Body of pancreas (tissue), 4 donors: ENCODE data around the gene SOX6. TPM values are rescaled to one million over a fixed set of nuclear protein-coding genes. Genes with fewer than 3 reads are reported as not detected.

Experiments used
- ATAC-seq: fragments of 150-250 bp; one replicate; pipeline ENCODE4 v1.9.1; 2016
- DNase-seq, 4 donors: peaks; one replicate each; pipeline ENCODE4 v3.0.0-alpha.2; 2019
- H3K27ac ChIP-seq, 4 donors: fragments of 200-600 bp; sonication (generic); 1 replicate in 3 of 4; 2 replicates in 1 of 4; pipeline versions ENCODE4 v1.5.1 to v1.6.1; 2016 to 2019; ENCODE audit warnings: mild to moderate bottlenecking in 1 of 4, mixed read lengths in 1 of 4, moderate library complexity in 1 of 4
- H3K27me3 ChIP-seq, 2 donors: fragments of 200-600 bp; sonication (generic); one replicate each; pipeline ENCODE4 v1.6.0; 2016; ENCODE audit warnings: mild to moderate bottlenecking in 1 of 2
- H3K36me3 ChIP-seq, 2 donors: fragments of 200-600 bp; sonication (generic); replicated peaks in 1 of 2; 2 replicates each; pipeline ENCODE4 v1.5.1; 2016; ENCODE audit warnings: low read depth in 2 of 2; ENCODE audit not compliant: insufficient read depth in 1 of 2
- H3K4me1 ChIP-seq: fragments of 200-600 bp; sonication (generic); one replicate; pipeline ENCODE4 v1.6.0; 2016
- H3K4me3 ChIP-seq, 2 donors: fragments of 200-600 bp; sonication (generic); 1 replicate in 1 of 2; 2 replicates in 1 of 2; pipeline ENCODE4 v1.5.1; 2016 to 2019
- H3K9me3 ChIP-seq, 3 donors: fragments of 200-600 bp; sonication (generic); 1 replicate in 2 of 3; 2 replicates in 1 of 3; pipeline ENCODE4 v1.5.1; 2016
- POLR2A ChIP-seq, 3 donors: fragments of 450-650 bp; IDR thresholded peaks; one replicate each; pipeline ENCODE4 v1.6.1; 2016; ENCODE audit warnings: antibody characterized with exemption in 3 of 3, mild to moderate bottlenecking in 2 of 3
- WGBS, 2 donors: methylation state at CpG; one replicate each; pipeline ENCODE4 v1.1.5; 2017; 5-methylcytosine and 5-hydroxymethylcytosine counted together
- intact Hi-C: fragments of 100-400 bp; cut with DNase I; formaldehyde crosslinking; loops from one replicate; pipeline ENCODE4 v1.15.1; 2023
- total RNA-seq, 2 donors: library from RNA; depleted of rRNA; stranded (reverse); fragments of >200 nt; gene quantifications; one replicate each; pipeline ENCODE4 v1.1.0, GENCODE V29; 2016
- TF ChIP-seq, protein P1 (sequence below), 7 experiments: fragments of 450-650 bp in 4 of 7; fragments of 200-600 bp in 3 of 7; sonication (generic) in 3 of 7; IDR thresholded peaks; one replicate each; pipeline ENCODE4 v1.5.1; 2016 to 2019; ENCODE audit warnings: antibody characterized with exemption in 7 of 7

The SOX6 gene
- total RNA-seq, 2 donors from 2014 or later, result 21.4 to 23.6 TPM

DNA sequence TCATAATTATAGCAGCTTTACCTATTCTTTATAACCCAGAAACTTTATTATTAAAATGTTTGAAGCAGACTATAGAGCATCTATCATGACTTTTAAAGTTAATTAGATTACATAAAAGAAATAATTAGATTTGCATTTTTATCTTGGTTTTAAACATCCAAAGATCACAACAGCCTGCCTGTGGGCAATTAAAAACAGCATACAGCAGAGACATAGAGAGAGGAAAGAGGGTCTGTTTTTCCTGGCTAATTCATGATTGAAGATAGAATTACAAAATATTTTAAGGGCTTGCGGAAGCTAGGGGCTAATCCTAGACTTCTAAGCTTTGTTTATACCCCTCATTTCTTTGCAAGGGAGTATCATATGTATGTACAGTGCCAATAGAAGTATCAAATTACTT, 178.1 kb downstream of the SOX6 start:
- no peaks in the 10 kb centered on the region for H3K4me1 ChIP-seq
- no peaks in the 10 kb centered on the region for H3K27me3 ChIP-seq
- intact Hi-C loops, result no loop called here
- no peak for DNase-seq
- H3K4me3 ChIP-seq, result no peak overlapping the region
- WGBS, 2 donors, result 79 to 98% methylated on average over 1 of the region's 1 CpG
- no peaks in the 10 kb centered on the region for H3K9me3 ChIP-seq
- no peak for TF ChIP-seq POLR2A (IDR thresholded peaks at IDR 0.05)
- TF ChIP-seq, protein P1, sequence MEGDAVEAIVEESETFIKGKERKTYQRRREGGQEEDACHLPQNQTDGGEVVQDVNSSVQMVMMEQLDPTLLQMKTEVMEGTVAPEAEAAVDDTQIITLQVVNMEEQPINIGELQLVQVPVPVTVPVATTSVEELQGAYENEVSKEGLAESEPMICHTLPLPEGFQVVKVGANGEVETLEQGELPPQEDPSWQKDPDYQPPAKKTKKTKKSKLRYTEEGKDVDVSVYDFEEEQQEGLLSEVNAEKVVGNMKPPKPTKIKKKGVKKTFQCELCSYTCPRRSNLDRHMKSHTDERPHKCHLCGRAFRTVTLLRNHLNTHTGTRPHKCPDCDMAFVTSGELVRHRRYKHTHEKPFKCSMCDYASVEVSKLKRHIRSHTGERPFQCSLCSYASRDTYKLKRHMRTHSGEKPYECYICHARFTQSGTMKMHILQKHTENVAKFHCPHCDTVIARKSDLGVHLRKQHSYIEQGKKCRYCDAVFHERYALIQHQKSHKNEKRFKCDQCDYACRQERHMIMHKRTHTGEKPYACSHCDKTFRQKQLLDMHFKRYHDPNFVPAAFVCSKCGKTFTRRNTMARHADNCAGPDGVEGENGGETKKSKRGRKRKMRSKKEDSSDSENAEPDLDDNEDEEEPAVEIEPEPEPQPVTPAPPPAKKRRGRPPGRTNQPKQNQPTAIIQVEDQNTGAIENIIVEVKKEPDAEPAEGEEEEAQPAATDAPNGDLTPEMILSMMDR (IDR thresholded peaks at IDR 0.05), result no peak
- no peak for ATAC-seq
- H3K27ac ChIP-seq, result no peak overlapping the region
- no peaks in the 10 kb centered on the region for H3K36me3 ChIP-seq

DNA sequence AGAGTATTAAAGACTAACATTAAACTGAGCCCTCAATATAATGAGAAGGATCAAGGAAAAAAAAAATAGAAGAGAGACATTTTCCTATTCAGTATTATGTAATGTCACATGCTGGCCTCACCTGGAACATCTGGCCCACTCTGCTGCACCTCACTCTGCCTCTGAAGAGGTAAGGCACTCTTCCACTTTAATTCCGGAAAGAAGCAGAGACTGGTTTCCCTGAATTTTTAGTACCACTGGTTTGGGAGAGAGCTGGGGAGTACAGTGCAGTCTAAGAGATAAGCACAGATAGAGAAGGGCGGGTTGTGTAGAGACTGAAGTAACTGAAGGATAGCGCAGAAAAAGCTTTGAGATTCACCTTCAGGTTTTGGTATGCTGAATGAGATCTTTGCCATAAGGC, 178.7 kb downstream of the SOX6 start:
- DNase-seq, result no peak
- Histone ChIP-seq H3K36me3 (no peaks in the 10 kb centered on the region), H3K27me3 (no peaks in the 10 kb centered on the region), H3K27ac (no peak overlapping the region), H3K9me3 (no peaks in the 10 kb centered on the region), H3K4me1 (no peaks in the 10 kb centered on the region), H3K4me3 (no peak overlapping the region)
- no peak for ATAC-seq
- intact Hi-C loops, result no loop called here
- 93 to 98% methylated on average over 3 of the region's 3 CpGs for WGBS, 2 donors
- TF ChIP-seq, protein P1 (IDR thresholded peaks at IDR 0.05), result no peak
- TF ChIP-seq POLR2A (IDR thresholded peaks at IDR 0.05), result no peak

- Histone ChIP-seq H3K36me3 (no peaks in the 10 kb centered on the region), H3K9me3 (no peaks in the 10 kb centered on the region), H3K4me3 (no peak overlapping the region), H3K27me3 (no peaks in the 10 kb centered on the region), H3K4me1 (no peaks in the 10 kb centered on the region), H3K27ac (no peak overlapping the region)
- no peak for TF ChIP-seq POLR2A (IDR thresholded peaks at IDR 0.05)
- TF ChIP-seq, protein P1 (IDR thresholded peaks at IDR 0.05), result no peak
- DNase-seq (no peak), ATAC-seq (no peak)
- intact Hi-C loops, result no loop called here
These were observed 182.5 kb downstream of the SOX6 start for GRCh38 chr11:16173798-16174197.

DNA sequence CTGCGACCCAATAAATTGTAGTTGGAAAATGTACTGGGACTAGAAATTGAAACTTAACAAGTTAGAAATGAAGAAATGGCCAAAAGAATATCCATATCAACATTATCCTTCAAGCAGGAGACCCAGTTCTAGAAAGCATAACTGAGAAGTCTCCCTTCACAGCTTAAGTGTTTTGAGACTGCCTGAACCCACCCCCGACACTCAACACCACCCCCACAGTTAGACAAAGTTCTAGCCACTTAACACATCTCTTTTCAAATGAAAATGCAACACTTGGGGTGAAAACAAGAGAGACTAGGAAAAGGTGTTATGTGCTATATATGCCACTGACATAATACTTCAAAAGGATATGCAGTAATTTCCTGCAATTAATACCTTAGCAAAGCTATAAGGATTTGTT, 184.5 kb downstream of the SOX6 start:
- Histone ChIP-seq H3K4me1 (no peaks in the 10 kb centered on the region), H3K9me3 (no peaks in the 10 kb centered on the region), H3K27ac (peak overlapping the region in 1 of 4 donors; percentile 6), H3K36me3 (no peaks in the 10 kb centered on the region), H3K27me3 (no peaks in the 10 kb centered on the region), H3K4me3 (no peak overlapping the region)
- 93 to 94% methylated on average over 2 of the region's 2 CpGs for WGBS, 2 donors
- no peak for TF ChIP-seq POLR2A (IDR thresholded peaks at IDR 0.05)
- TF ChIP-seq, protein P1 (IDR thresholded peaks at IDR 0.05), result no peak
- ATAC-seq (no peak), DNase-seq (no peak)
- intact Hi-C loops, result no loop called here

DNA sequence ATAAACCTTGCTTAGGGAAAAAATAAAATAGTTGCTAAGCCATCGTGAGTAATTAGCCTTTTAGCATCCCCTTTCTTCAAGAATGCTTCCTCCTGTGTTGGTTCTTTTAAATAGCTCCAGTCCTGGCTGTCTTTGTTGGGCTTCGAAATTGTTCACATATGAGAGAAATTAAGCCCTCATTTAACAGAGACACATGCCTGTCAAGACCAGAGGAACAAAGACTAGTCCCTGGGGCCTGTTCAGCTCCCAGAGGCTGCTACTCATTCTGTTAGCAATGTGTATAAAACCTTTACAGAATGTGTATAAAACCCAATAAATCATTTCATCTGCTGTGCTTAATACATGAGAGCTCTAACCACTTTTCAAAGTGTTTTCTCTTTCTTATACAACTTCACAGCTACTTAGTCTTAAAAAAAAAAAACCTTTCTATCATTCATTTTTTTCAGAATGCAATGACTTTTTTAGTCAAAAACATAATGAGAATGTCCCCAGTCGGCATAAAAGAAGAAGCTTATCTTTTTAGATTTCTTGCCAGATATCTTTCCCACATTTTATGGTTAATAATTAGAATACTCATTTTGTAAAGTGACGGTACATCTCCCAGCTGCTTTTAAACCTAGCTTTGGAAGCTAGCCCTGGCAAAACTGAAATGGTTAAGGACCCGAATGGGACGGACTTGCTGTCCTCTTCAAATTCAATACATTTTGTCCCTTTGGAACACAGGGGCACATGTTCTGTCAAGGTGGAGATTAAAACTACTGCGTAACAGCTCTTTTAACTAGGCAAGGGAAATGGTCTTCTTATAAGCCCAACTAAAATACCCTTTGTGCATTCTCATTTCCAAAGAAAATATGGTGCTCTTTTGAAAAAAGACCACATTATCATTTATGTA, 186.1 kb downstream of the SOX6 start:
- ATAC-seq, result no peak
- peak overlapping the region in 3 of 4 donors; percentile 27 to 52 (median 35) for H3K27ac ChIP-seq

More for the DNA sequence above, 186.1 kb downstream of the SOX6 start:
- intact Hi-C loops, result no loop called here
- DNase-seq, result no peak
- Histone ChIP-seq H3K4me3 (no peak overlapping the region), H3K9me3 (no peaks in the 10 kb centered on the region), H3K36me3 (no peaks in the 10 kb centered on the region), H3K27me3 (no peaks in the 10 kb centered on the region), H3K4me1 (no peaks in the 10 kb centered on the region)
- 58 to 62% methylated on average over 7 of the region's 7 CpGs for WGBS, 2 donors
- no peak for TF ChIP-seq POLR2A (IDR thresholded peaks at IDR 0.05)
- TF ChIP-seq, protein P1 (IDR thresholded peaks at IDR 0.05), result no peak
